ENCODE data around the gene ARMH4. TPM values are rescaled to one million over a fixed set of nuclear protein-coding genes. Genes with fewer than 3 reads are reported as not detected.
A peak's percentile ranks its signal among the peaks of the same experiment; 100 is the strongest.

Gene ARMH4
- polyA plus RNA-seq, 3 donors = 66.2 to 72.1 (median 71.9) TPM

DNA sequence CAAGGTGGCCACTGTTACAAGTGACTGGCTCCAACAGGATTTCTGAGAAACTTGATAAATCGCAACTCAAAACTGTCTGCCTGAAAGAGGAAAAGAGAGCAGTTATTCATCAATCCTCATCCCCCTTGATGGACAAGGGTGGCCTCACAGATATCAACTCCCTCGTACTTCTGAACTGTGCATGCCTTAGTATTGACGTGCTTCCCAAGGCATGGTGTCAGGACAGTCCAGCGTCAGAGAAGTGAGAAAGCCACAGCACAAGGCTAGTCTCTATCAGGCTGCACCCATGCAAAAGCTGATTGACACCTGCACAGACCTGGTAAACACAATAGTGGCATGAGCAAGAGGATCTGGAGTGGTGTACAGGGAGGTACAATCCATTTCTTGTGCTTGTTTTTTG, 160.7 kb downstream of the ARMH4 start:
- DNase-seq (ENCODE audit: extremely low read depth in 1 of 11, low read depth in 9 of 11, low spot score in 4 of 11) = no peak

DNA sequence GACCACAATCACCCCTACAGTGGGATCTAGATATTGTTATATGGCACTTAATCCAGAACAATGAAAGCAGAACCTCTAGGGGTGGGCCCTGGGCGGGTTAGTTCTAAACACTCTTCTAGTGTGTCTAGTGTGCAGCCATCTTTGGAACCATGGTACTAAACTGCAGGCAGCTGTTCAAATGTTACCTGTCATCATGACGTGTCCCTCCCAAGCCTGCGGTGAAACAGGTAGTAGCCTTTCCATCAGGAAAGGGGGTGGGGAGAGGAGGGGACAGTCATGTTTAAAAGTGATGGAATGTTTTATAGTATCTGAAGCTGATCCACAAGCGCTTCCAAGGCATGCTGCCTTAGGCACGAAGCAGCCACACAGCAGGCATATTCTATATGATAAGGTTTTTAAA, 163.6 kb downstream of the ARMH4 start:
- DNase-seq (ENCODE audit: extremely low read depth in 1 of 11, low read depth in 9 of 11, low spot score in 4 of 11) = no peak

- DNase-seq (ENCODE audit: extremely low read depth in 1 of 11, low read depth in 9 of 11, low spot score in 4 of 11) = peak in 2 of 11 donors; percentile 15 to 33
Measured at GRCh38 chr14:57987596-57988300, 164.3 kb downstream of the ARMH4 start.

GRCh38 chr14:57987051-57987450, 165.0 kb downstream of the ARMH4 start:
- DNase-seq (ENCODE audit: extremely low read depth in 1 of 11, low read depth in 9 of 11, low spot score in 4 of 11) = no peak

- peak in 1 of 11 donors; percentile 38 for DNase-seq (ENCODE audit: extremely low read depth in 1 of 11, low read depth in 9 of 11, low spot score in 4 of 11)
Measured at GRCh38 chr14:57982804-57983634, 169.0 kb downstream of the ARMH4 start.

- DNase-seq (ENCODE audit: extremely low read depth in 1 of 11, low read depth in 9 of 11, low spot score in 4 of 11) = no peak
Measured at GRCh38 chr14:57981817-57982560, 170.0 kb downstream of the ARMH4 start.

DNA sequence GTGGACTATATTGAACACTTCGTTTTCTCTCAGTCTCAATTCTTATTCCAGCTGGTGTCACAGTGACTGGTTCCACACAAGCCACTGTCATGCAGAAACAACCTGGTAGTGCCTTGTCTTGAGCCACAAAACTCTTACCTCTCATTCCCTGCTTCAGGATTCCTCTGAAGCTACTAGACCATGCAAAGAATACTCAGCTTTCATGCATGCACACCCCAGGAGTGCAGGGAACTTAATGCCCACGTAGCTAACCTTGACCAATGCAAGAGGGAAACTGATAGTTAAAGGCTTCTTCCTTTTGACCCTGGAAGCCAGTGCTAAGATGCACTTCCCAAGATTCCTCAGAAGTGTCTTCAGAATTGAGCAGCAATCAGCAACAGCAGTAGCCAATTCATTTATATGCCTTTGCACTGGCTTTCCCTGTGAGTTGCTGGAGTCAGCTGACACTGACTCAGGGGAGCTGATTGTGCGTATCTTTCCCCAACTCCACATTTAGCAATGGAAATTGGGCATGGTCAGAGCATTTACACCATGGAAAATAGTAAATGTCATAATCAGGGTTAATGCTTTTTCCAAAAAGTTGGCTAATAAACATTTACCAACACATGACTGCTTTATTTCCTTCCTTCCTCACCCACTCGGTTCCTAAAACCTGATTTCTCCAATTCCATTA, 172.5 kb downstream of the ARMH4 start:
- no peak for DNase-seq (ENCODE audit: extremely low read depth in 1 of 11, low read depth in 9 of 11, low spot score in 4 of 11)

GRCh38 chr14:57976701-57977100, 175.3 kb downstream of the ARMH4 start:
- DNase-seq (ENCODE audit: extremely low read depth in 1 of 11, low read depth in 9 of 11, low spot score in 4 of 11) = no peak

- DNase-seq (ENCODE audit: extremely low read depth in 1 of 11, low read depth in 9 of 11, low spot score in 4 of 11) = no peak
Measured at GRCh38 chr14:57974896-57975295, 177.1 kb downstream of the ARMH4 start.

DNA sequence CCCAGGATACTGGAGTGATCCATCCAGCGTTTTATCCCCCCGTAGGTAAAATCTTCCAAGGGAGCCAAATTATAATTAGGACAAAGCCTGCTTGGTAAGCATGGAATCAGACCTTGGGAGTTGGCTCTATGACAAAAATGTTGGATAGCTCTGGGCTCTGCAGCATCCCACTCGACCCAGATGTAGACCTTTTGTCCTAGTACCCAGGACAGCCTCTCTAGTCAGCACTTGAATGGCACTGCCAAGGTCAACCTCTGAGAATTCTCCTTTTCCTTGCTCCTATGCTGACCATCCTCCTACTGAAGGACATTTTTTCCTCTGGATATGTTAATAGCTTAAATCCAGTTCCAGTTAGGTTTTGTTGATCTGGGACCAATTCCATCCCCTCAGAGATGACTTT, 181.4 kb downstream of the ARMH4 start:
- no peak for DNase-seq (ENCODE audit: extremely low read depth in 1 of 11, low read depth in 9 of 11, low spot score in 4 of 11)

DNA sequence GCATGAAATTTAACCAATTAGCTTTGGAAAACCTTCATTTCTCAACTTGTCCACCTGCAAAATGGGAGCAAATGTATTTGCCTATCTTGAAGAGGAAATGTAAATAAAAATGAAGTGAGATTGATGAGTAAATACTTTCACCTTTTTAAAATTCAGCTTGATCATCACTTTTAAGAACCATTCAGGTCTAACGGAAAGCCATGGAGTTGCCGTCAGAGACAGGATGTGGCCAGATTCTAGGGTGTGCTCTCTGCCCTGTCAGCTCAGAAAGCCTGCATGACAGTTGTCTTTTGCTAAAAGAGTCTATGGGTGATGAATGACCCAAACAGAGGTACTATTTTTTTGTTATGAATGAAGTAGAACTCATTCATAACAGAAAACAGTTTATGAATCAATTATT, 181.8 kb downstream of the ARMH4 start:
- no peak for DNase-seq (ENCODE audit: extremely low read depth in 1 of 11, low read depth in 9 of 11, low spot score in 4 of 11)

DNA sequence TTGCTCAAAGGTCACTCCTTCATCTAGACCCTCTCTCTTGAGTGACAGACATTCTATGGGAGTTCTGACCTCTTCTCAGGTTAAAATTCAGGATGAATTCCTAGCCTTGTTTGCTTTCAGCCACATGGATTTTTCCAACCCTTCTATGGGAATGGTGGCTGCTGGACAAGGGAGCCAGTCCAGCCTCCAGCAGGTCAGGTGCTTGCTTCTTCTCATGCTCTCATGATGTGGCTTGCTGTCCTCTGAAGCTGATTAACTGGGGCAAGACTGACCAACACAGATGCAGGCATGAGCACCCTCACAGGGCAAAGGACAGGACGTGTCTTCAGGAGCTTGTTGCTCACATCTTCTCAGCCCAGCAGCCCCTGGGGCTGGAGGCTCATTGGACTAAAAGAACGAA, 188.9 kb downstream of the ARMH4 start:
- no peak for DNase-seq (ENCODE audit: extremely low read depth in 1 of 11, low read depth in 9 of 11, low spot score in 4 of 11)

DNA sequence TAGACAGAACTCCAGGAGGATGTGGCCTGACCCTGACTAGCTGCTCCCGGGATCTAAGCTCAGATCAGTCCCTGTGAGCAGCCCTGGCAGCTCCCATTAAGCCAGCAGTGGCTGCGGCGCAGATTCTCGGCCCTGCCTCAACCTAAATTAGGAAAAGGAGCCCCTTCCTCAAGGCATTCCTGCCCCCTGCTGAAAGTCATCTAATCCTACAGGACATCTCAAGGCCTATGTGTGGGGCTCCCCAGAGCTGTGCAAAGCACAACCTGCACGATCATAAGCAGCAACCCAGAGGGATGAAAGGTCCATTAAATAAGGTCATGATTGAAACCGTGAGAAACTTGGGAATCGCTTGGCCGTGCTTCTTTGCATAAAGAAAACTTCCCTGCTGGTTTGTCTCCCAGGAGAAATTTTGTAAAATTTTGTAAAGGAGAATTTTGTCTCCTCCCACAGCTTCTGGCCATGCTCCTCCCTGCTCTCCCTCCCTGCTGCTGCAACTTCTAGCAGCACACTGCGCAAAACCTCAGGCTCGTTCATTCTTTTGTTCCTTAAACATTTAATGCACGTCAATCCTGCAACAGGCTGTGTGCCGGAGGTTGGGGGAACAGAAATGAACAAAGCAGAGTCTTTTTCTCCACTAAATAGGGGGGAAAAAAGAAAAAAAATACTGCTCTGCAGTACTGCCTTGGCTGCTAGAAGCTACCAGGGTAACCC, 189.5 kb downstream of the ARMH4 start:
- DNase-seq (ENCODE audit: extremely low read depth in 1 of 11, low read depth in 9 of 11, low spot score in 4 of 11) = peak; percentile 22 to 60 (median 48)

DNA sequence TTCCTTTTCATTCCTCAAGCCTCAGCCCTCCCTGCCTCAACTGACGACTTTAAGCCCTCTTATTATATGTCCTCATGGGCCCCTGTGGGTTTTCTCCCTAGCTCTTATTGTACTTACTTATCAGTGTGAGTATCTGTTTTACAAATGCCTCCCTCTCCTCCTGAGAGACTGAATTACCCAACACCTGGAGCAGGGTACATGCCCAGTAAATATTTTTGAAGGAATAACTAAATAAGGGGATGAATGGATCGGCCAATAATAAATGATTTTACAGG, 190.3 kb downstream of the ARMH4 start:
- DNase-seq (ENCODE audit: extremely low read depth in 1 of 11, low read depth in 9 of 11, low spot score in 4 of 11) = no peak

- no peak for DNase-seq (ENCODE audit: extremely low read depth in 1 of 11, low read depth in 9 of 11, low spot score in 4 of 11)
Measured at GRCh38 chr14:57960946-57961785, 190.8 kb downstream of the ARMH4 start.

GRCh38 chr14:57957441-57957840, 194.6 kb downstream of the ARMH4 start:
- no peak for DNase-seq (ENCODE audit: extremely low read depth in 1 of 11, low read depth in 9 of 11, low spot score in 4 of 11)

Measured in renal cortex interstitium (tissue), 11 donors.